GM12873 (cell line): ENCODE data around the gene WDR83.

Source experiments
- TF ChIP-seq, protein P1 (sequence below): IDR thresholded peaks from 2 replicates; pipeline ENCODE4 v1.5.1; 2012; ENCODE audit warnings: low read depth, mild to moderate bottlenecking, moderate library complexity, low read length, control low read depth; ENCODE audit not compliant: insufficient read depth; ENCODE audit errors: missing control alignments

Gene WDR83

DNA sequence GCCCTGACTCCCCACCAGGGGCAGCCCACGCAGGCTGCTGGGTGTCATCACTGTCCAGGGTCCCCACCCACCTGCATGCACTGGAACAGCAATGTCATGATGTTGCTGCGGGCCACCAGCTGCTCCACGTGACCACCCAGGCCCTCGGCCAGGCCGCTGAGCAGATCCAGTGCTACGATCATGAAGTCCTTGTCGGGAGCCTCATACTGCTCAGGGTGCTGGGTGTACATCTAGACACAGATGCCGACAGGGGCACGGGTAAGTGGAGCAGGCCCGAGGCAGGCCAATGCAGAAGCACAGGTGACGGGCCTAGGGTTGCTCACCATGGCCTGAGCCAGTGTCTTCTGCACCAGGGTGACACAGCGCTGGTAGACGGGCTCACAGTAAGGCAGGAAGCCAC is 38.6 kb downstream of the WDR83 start:
- TF ChIP-seq, protein P1, sequence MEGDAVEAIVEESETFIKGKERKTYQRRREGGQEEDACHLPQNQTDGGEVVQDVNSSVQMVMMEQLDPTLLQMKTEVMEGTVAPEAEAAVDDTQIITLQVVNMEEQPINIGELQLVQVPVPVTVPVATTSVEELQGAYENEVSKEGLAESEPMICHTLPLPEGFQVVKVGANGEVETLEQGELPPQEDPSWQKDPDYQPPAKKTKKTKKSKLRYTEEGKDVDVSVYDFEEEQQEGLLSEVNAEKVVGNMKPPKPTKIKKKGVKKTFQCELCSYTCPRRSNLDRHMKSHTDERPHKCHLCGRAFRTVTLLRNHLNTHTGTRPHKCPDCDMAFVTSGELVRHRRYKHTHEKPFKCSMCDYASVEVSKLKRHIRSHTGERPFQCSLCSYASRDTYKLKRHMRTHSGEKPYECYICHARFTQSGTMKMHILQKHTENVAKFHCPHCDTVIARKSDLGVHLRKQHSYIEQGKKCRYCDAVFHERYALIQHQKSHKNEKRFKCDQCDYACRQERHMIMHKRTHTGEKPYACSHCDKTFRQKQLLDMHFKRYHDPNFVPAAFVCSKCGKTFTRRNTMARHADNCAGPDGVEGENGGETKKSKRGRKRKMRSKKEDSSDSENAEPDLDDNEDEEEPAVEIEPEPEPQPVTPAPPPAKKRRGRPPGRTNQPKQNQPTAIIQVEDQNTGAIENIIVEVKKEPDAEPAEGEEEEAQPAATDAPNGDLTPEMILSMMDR = no peak

- TF ChIP-seq, protein P1 = no peak
These were observed 39.2 kb downstream of the WDR83 start for GRCh38 chr19:12705654-12706331.

DNA sequence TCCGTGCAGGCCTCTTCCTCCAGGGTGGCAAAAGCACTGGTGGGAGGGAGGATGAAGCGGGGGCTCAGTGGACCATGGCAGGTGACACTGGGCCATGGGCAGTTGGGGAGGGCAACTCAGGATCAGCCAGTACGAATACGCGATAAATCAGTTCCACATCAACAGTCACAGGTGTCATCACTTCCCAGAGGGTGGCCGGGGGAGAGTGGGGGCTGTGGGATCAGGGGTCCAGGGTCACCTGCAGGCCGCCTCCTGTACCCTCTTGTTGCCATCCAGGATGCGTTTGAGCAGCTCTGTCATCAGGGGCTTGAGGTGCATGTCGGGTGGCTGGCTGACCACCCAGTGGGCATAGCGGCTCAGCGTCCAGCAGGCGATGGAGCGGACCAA is 39.7 kb downstream of the WDR83 start:
- TF ChIP-seq, protein P1 = no peak

DNA sequence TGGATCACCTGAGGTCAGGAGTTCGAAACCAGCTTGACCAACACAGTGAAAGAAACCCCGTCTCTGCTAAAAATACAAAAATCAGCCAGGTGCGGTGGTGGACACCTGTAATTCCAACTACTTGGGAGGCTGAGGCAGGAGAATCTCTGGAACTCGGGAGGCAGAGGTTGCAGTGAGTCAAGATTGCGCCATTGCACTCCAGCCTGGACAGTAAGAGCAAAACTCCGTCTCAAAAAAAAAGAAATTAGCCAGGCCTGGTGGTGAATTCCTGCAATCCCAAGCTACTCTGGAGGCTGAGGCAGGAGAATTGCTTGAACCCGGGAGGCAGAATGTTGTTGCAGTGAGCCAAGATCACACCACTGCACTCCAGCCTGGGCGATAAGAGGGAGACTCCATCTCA is 42.0 kb downstream of the WDR83 start:
- TF ChIP-seq, protein P1 = no peak

- TF ChIP-seq, protein P1 = no peak
These were observed 44.6 kb downstream of the WDR83 start for GRCh38 chr19:12711187-12711586.

- TF ChIP-seq, protein P1 = no peak
These were observed 48.5 kb downstream of the WDR83 start for GRCh38 chr19:12715102-12715501.

- TF ChIP-seq, protein P1 = no peak
These were observed 49.3 kb downstream of the WDR83 start for GRCh38 chr19:12715929-12716328.
